ENCODE results near the gene EMID1. TPM values are rescaled to one million over a fixed set of nuclear protein-coding genes. Genes with fewer than 3 reads are reported as not detected.

The EMID1 gene
- total RNA-seq, 1 donor from 2014 or later = 0.64 TPM

- H3K4me1 ChIP-seq = peaks cover 26 to 48% of the 10 kb centered on the region in 2 donors
- peak; percentile 69 to 77 (median 74) for TF ChIP-seq CTCF (IDR thresholded peaks at IDR 0.05)
- intact Hi-C loops (cut with DNase I) = loop anchor here (1.0 kb wide), 1 partner anchor 39 kb away; the partner anchor contains the start of gene RHBDD3
Observed at GRCh38 chr22:29306175-29306834, 100.6 kb downstream of the EMID1 start, which contains the start of gene GAS2L1. Gene GAS2L1, plus strand, starts transcription at chr22:29306650. Its CDS starts 1,456 bp downstream, at chr22:29308106.

GRCh38 chr22:29306835-29307595, 101.3 kb downstream of the EMID1 start:
- peak in 1 of 2 donors; percentile 88 for DNase-seq (ENCODE audit: low spot score in 2 of 2)
- Histone ChIP-seq H3K9me3 (no peaks in the 10 kb centered on the region), H3K27me3 (no peaks in the 10 kb centered on the region), H3K36me3 (no peaks in the 10 kb centered on the region), H3K4me1 (peaks cover 26 to 54% of the 10 kb centered on the region in 2 donors), H3K4me3 (peak overlapping the region; percentile 80 to 99), H3K27ac (peak overlapping the region; percentile 83 to 87)
- intact Hi-C loops (cut with DNase I) = loop anchor here (1.0 kb wide), 1 partner anchor 40 kb away; the partner anchor contains the start of gene RHBDD3
- TF ChIP-seq CTCF (IDR thresholded peaks at IDR 0.05) = no peak

More at GRCh38 chr22:29306175-29306834, 100.6 kb downstream of the EMID1 start, which contains the start of gene GAS2L1:
- H3K27ac ChIP-seq = peak within 1 kb of the TSS; percentile 83 to 87
- DNase-seq (ENCODE audit: low spot score in 2 of 2) = peak in 1 of 2 donors; percentile 90
- H3K27me3 ChIP-seq = no peaks in the 10 kb centered on the region
- no peaks in the 10 kb centered on the region for H3K9me3 ChIP-seq
- peak within 1 kb of the TSS; percentile 80 to 99 for H3K4me3 ChIP-seq
- no peaks in the 10 kb centered on the region for H3K36me3 ChIP-seq

GRCh38 chr22:29307596-29308147, 102.0 kb downstream of the EMID1 start:
- Histone ChIP-seq H3K4me3 (peak overlapping the region; percentile 80 to 99), H3K27me3 (no peaks in the 10 kb centered on the region), H3K9me3 (no peaks in the 10 kb centered on the region), H3K27ac (peak overlapping the region; percentile 83 to 87), H3K36me3 (no peaks in the 10 kb centered on the region), H3K4me1 (peaks cover 26 to 49% of the 10 kb centered on the region in 2 donors)
- intact Hi-C loops (cut with DNase I) = no loop called here
- DNase-seq (ENCODE audit: low spot score in 2 of 2) = no peak
- no peak for TF ChIP-seq CTCF (IDR thresholded peaks at IDR 0.05)

GRCh38 chr22:29308148-29308790, 102.6 kb downstream of the EMID1 start:
- TF ChIP-seq CTCF (IDR thresholded peaks at IDR 0.05) = no peak
- Histone ChIP-seq H3K27ac (peak overlapping the region; percentile 83 to 87), H3K4me3 (peak overlapping the region; percentile 80 to 99), H3K4me1 (peaks cover 26 to 43% of the 10 kb centered on the region in 2 donors), H3K9me3 (no peaks in the 10 kb centered on the region), H3K36me3 (no peaks in the 10 kb centered on the region), H3K27me3 (no peaks in the 10 kb centered on the region)
- intact Hi-C loops (cut with DNase I) = no loop called here
- DNase-seq (ENCODE audit: low spot score in 2 of 2) = no peak

GRCh38 chr22:29308791-29309262, 103.1 kb downstream of the EMID1 start:
- peaks cover 31 to 47% of the 10 kb centered on the region in 2 donors for H3K4me1 ChIP-seq
- peak overlapping the region; percentile 83 to 87 for H3K27ac ChIP-seq
- peaks cover under 1% of the 10 kb centered on the region for H3K27me3 ChIP-seq
- TF ChIP-seq CTCF (IDR thresholded peaks at IDR 0.05) = no peak
- peak overlapping the region; percentile 2 to 80 for H3K4me3 ChIP-seq
- intact Hi-C loops (cut with DNase I) = no loop called here
- no peaks in the 10 kb centered on the region for H3K9me3 ChIP-seq
- no peak for DNase-seq (ENCODE audit: low spot score in 2 of 2)
- H3K36me3 ChIP-seq = no peaks in the 10 kb centered on the region
